OCI-LY3 (cell line): ENCODE results near the gene EXOC4.

Source experiments
- CTCF ChIP-seq: fragments of 200-600, 300-600 bp; sonication (generic); IDR thresholded peaks from 2 replicates; pipeline ENCODE4 v1.5.1; 2014; ENCODE audit warnings: antibody characterized with exemption, low read length, low read depth
- EZH2phosphoT487 ChIP-seq: fragments of 200-600 bp; shearing (Covaris generic); IDR thresholded peaks from 2 replicates; pipeline ENCODE4 v1.6.1; 2018; ENCODE audit warnings: antibody characterized with exemption, mixed run types, low read depth

- no peak for TF ChIP-seq CTCF
- no peak for TF ChIP-seq EZH2phosphoT487
These were observed 299.2 kb downstream of the EXOC4 start for GRCh38 chr7:133552079-133552478.
